HL-60 (cell line): ENCODE measurements around the gene CFAP210.

Experiments used
- CTCF ChIP-seq: IDR thresholded peaks from one replicate; pipeline ENCODE4 v1.5.1; 2011; ENCODE audit warnings: low read length, control low read depth, inconsistent platforms; ENCODE audit not compliant: insufficient read depth
- GABPA ChIP-seq: IDR thresholded peaks from 2 replicates; pipeline ENCODE4 v1.6.1; 2012; ENCODE audit warnings: low read depth
- POLR2AphosphoS5 ChIP-seq: IDR thresholded peaks from 2 replicates; pipeline ENCODE4 v1.6.1; 2012; ENCODE audit warnings: low read depth
- REST ChIP-seq: IDR thresholded peaks from 2 replicates; pipeline ENCODE4 v1.6.1; 2012; ENCODE audit warnings: low read depth; ENCODE audit not compliant: insufficient replicate concordance
- SPI1 ChIP-seq: IDR thresholded peaks from 2 replicates; pipeline ENCODE4 v1.6.1; 2012; ENCODE audit warnings: low read depth, mild to moderate bottlenecking, borderline replicate concordance

- TF ChIP-seq CTCF, result no peak
- no peak for TF ChIP-seq POLR2AphosphoS5
- no peak for TF ChIP-seq GABPA
- TF ChIP-seq REST, result no peak
- no peak for TF ChIP-seq SPI1
These were observed 22.9 kb upstream of the CFAP210 start for GRCh38 chr2:169716938-169717690.
